ENCODE measurements around the gene UMODL1.
"Not testable (repeated sequence)": the region's sequence is repeated elsewhere in the genome, so short reads cannot be mapped to it uniquely, and the experiment has no call there.

Gene UMODL1

GRCh38 chr21:42069843-42070242 is 1.3 kb upstream of the UMODL1 start:
- Histone ChIP-seq H3K9ac (ENCODE audit: low read length) (no peak overlapping the region), H3K14ac (ENCODE audit: low read length in 2 of 2) (no peak overlapping the region), H2BK5ac (ENCODE audit: low read depth, low read length, poor library complexity, severe bottlenecking) (no peak overlapping the region), H3K4me1 (ENCODE audit: control insufficient read depth, insufficient read depth, low read depth, low read length) (peaks cover 2% of the 10 kb centered on the region), H3K4me3 (ENCODE audit: insufficient read depth in 1 of 2, low read depth in 1 of 2, low read length in 2 of 2) (no peak overlapping the region), H3K4ac (ENCODE audit: low read depth in 1 of 2, low read length in 2 of 2) (no peak overlapping the region), H4K91ac (ENCODE audit: low read length) (no peak overlapping the region), H3K18ac (ENCODE audit: low read depth in 1 of 2, low read length in 2 of 2) (no peak overlapping the region), H2BK12ac (ENCODE audit: low read length in 2 of 2) (no peak overlapping the region), H2AK5ac (ENCODE audit: low read length, severe bottlenecking) (no peak overlapping the region), H2AFZ (ENCODE audit: low read depth, low read length) (no peak overlapping the region), H3K79me1 (replicated peaks; ENCODE audit: low read length, poor library complexity, severe bottlenecking) (no peaks in the 10 kb centered on the region), H3K27ac (ENCODE audit: low read length, poor library complexity, severe bottlenecking) (no peak overlapping the region), H3K27me3 (ENCODE audit: control insufficient read depth in 1 of 2, insufficient read depth in 1 of 2, low read length in 2 of 2) (peaks cover 28 to 78% of the 10 kb centered on the region in 2 experiments), H2BK15ac (ENCODE audit: low read depth, poor library complexity, severe bottlenecking) (no peak overlapping the region), H3K23ac (ENCODE audit: low read length in 2 of 2) (no peak overlapping the region), H3K36me3 (ENCODE audit: control insufficient read depth in 1 of 2, insufficient read depth in 2 of 2, low read depth in 1 of 2, low read length in 2 of 2) (no peaks in the 10 kb centered on the region), H2BK120ac (ENCODE audit: low read depth, low read length) (no peak overlapping the region), H3K4me2 (ENCODE audit: low read length, poor library complexity, severe bottlenecking) (no peak overlapping the region), H3K9me3 (ENCODE audit: control insufficient read depth, low read length) (no peaks in the 10 kb centered on the region), H4K8ac (ENCODE audit: low read length) (no peak overlapping the region)
- no peak for DNase-seq
- WGBS: 81% methylated on average over 9 of the region's 10 CpGs

GRCh38 chr21:42073145-42074099 is 2.3 kb downstream of the UMODL1 start:
- H3K9ac ChIP-seq (ENCODE audit: low read length): no peak overlapping the region
- H3K23ac ChIP-seq (ENCODE audit: low read length in 2 of 2): no peak overlapping the region
- no peak overlapping the region for H4K91ac ChIP-seq (ENCODE audit: low read length)
- H3K4me3 ChIP-seq (ENCODE audit: insufficient read depth in 1 of 2, low read depth in 1 of 2, low read length in 2 of 2): no peak overlapping the region
- no peaks in the 10 kb centered on the region for H3K79me1 ChIP-seq (replicated peaks; ENCODE audit: low read length, poor library complexity, severe bottlenecking)
- H3K36me3 ChIP-seq (ENCODE audit: control insufficient read depth in 1 of 2, insufficient read depth in 2 of 2, low read depth in 1 of 2, low read length in 2 of 2): no peaks in the 10 kb centered on the region
- no peak overlapping the region for H2BK5ac ChIP-seq (ENCODE audit: low read depth, low read length, poor library complexity, severe bottlenecking)
- no peak overlapping the region for H3K27ac ChIP-seq (ENCODE audit: low read length, poor library complexity, severe bottlenecking)
- H4K8ac ChIP-seq (ENCODE audit: low read length): no peak overlapping the region
- no peak for DNase-seq
- H3K4ac ChIP-seq (ENCODE audit: low read depth in 1 of 2, low read length in 2 of 2): no peak overlapping the region
- peaks cover 2% of the 10 kb centered on the region for H3K4me1 ChIP-seq (ENCODE audit: control insufficient read depth, insufficient read depth, low read depth, low read length)
- H2BK15ac ChIP-seq (ENCODE audit: low read depth, poor library complexity, severe bottlenecking): no peak overlapping the region
- no peak overlapping the region for H2BK120ac ChIP-seq (ENCODE audit: low read depth, low read length)
- H2AK5ac ChIP-seq (ENCODE audit: low read length, severe bottlenecking): no peak overlapping the region
- H2BK12ac ChIP-seq (ENCODE audit: low read length in 2 of 2): no peak overlapping the region
- H3K18ac ChIP-seq (ENCODE audit: low read depth in 1 of 2, low read length in 2 of 2): no peak overlapping the region
- 92% methylated on average over 21 of the region's 21 CpGs for WGBS
- H3K4me2 ChIP-seq (ENCODE audit: low read length, poor library complexity, severe bottlenecking): no peak overlapping the region
- peaks cover 28 to 68% of the 10 kb centered on the region in 2 experiments for H3K27me3 ChIP-seq (ENCODE audit: control insufficient read depth in 1 of 2, insufficient read depth in 1 of 2, low read length in 2 of 2)
- H2AFZ ChIP-seq (ENCODE audit: low read depth, low read length): no peak overlapping the region
- H3K9me3 ChIP-seq (ENCODE audit: control insufficient read depth, low read length): no peaks in the 10 kb centered on the region
- no peak overlapping the region for H3K14ac ChIP-seq (ENCODE audit: low read length in 2 of 2)

GRCh38 chr21:42075686-42076471 is 4.8 kb downstream of the UMODL1 start:
- no peaks in the 10 kb centered on the region for H3K79me1 ChIP-seq (replicated peaks; ENCODE audit: low read length, poor library complexity, severe bottlenecking)

GRCh38 chr21:42077685-42078238 is 6.6 kb downstream of the UMODL1 start:
- H3K18ac ChIP-seq (ENCODE audit: low read depth in 1 of 2, low read length in 2 of 2); H3K14ac ChIP-seq (ENCODE audit: low read length in 2 of 2); H2AK5ac ChIP-seq (ENCODE audit: low read length, severe bottlenecking); H3K36me3 ChIP-seq (ENCODE audit: control insufficient read depth in 1 of 2, insufficient read depth in 2 of 2, low read depth in 1 of 2, low read length in 2 of 2); H3K9ac ChIP-seq (ENCODE audit: low read length); H4K91ac ChIP-seq (ENCODE audit: low read length); H2BK12ac ChIP-seq (ENCODE audit: low read length in 2 of 2); H3K23ac ChIP-seq (ENCODE audit: low read length in 2 of 2); DNase-seq; H3K4me2 ChIP-seq (ENCODE audit: low read length, poor library complexity, severe bottlenecking); H3K4ac ChIP-seq (ENCODE audit: low read depth in 1 of 2, low read length in 2 of 2); H2BK120ac ChIP-seq (ENCODE audit: low read depth, low read length); H4K8ac ChIP-seq (ENCODE audit: low read length); H3K27ac ChIP-seq (ENCODE audit: low read length, poor library complexity, severe bottlenecking); H3K79me1 ChIP-seq (replicated peaks; ENCODE audit: low read length, poor library complexity, severe bottlenecking); H2AFZ ChIP-seq (ENCODE audit: low read depth, low read length); H2BK5ac ChIP-seq (ENCODE audit: low read depth, low read length, poor library complexity, severe bottlenecking); H2BK15ac ChIP-seq (ENCODE audit: low read depth, poor library complexity, severe bottlenecking); H3K4me3 ChIP-seq (ENCODE audit: insufficient read depth in 1 of 2, low read depth in 1 of 2, low read length in 2 of 2); H3K9me3 ChIP-seq (ENCODE audit: control insufficient read depth, low read length): not testable (repeated sequence)
- peaks cover 14% of the 10 kb centered on the region for H3K4me1 ChIP-seq (ENCODE audit: control insufficient read depth, insufficient read depth, low read depth, low read length)
- peaks cover 12 to 26% of the 10 kb centered on the region in 2 experiments for H3K27me3 ChIP-seq (ENCODE audit: control insufficient read depth in 1 of 2, insufficient read depth in 1 of 2, low read length in 2 of 2)
- WGBS: over 99% methylated on average over 3 of the region's 6 CpGs

More at GRCh38 chr21:42075686-42076471, 4.8 kb downstream of the UMODL1 start:
- WGBS: 94% methylated on average over 35 of the region's 35 CpGs
- Histone ChIP-seq H3K14ac (ENCODE audit: low read length in 2 of 2) (no peak overlapping the region), H3K9me3 (ENCODE audit: control insufficient read depth, low read length) (no peaks in the 10 kb centered on the region), H2AFZ (ENCODE audit: low read depth, low read length) (no peak overlapping the region), H3K36me3 (ENCODE audit: control insufficient read depth in 1 of 2, insufficient read depth in 2 of 2, low read depth in 1 of 2, low read length in 2 of 2) (no peaks in the 10 kb centered on the region), H4K91ac (ENCODE audit: low read length) (no peak overlapping the region), H2BK12ac (ENCODE audit: low read length in 2 of 2) (no peak overlapping the region), H3K4ac (ENCODE audit: low read depth in 1 of 2, low read length in 2 of 2) (no peak overlapping the region), H2AK5ac (ENCODE audit: low read length, severe bottlenecking) (no peak overlapping the region), H2BK15ac (ENCODE audit: low read depth, poor library complexity, severe bottlenecking) (no peak overlapping the region), H3K4me2 (ENCODE audit: low read length, poor library complexity, severe bottlenecking) (no peak overlapping the region), H3K18ac (ENCODE audit: low read depth in 1 of 2, low read length in 2 of 2) (no peak overlapping the region), H4K8ac (ENCODE audit: low read length) (peak overlapping the region; percentile 9), H3K23ac (ENCODE audit: low read length in 2 of 2) (no peak overlapping the region), H2BK120ac (ENCODE audit: low read depth, low read length) (no peak overlapping the region), H3K4me3 (ENCODE audit: insufficient read depth in 1 of 2, low read depth in 1 of 2, low read length in 2 of 2) (no peak overlapping the region), H3K27me3 (ENCODE audit: control insufficient read depth in 1 of 2, insufficient read depth in 1 of 2, low read length in 2 of 2) (peaks cover 21 to 45% of the 10 kb centered on the region in 2 experiments), H2BK5ac (ENCODE audit: low read depth, low read length, poor library complexity, severe bottlenecking) (no peak overlapping the region), H3K4me1 (ENCODE audit: control insufficient read depth, insufficient read depth, low read depth, low read length) (peaks cover 9% of the 10 kb centered on the region), H3K27ac (ENCODE audit: low read length, poor library complexity, severe bottlenecking) (no peak overlapping the region), H3K9ac (ENCODE audit: low read length) (no peak overlapping the region)
- no peak for DNase-seq

Data from mesenchymal stem cell (in vitro differentiated cells and primary cell).